NCI-H1105 (cell line): ENCODE results near the gene NPC1.
"Not testable (repeated sequence)": the region's sequence is repeated elsewhere in the genome, so short reads cannot be mapped to it uniquely, and the experiment has no call there.

ENCODE experiments used
- DNase-seq: peaks from one replicate; lab custom pipeline; 2025; lab: John Stamatoyannopoulos, UW

NPC1 gene

DNA sequence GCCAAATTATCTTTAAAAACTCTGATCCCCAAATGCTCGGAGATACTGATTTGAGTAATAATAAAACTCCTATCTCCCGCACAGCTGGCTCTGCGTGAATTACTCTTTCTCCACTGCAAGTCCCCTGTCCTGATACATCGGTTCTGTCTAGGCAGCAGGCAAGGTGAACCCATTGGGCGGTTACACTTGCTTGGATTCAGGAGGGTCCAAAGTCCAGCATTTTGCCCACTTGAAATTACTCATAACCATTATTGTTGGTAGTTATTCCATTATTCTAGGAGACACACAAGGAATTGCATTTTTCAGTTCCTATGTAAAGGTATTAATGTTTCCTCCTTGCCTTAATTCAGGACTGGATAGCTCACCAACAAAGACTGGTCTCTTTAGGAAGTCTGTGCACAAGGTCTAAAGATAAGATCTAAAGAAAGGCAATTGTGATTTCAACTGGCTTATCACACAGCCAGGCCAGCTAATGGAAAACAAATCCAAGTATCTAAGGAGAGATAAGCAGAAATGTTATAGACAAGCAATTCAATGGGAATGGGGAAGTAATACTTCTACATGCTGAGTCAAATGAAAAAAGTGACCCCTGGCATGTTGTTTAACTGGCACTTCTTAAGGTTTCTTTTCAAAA lies 23.2 kb upstream of the NPC1 start:
- DNase-seq: no peak

DNA sequence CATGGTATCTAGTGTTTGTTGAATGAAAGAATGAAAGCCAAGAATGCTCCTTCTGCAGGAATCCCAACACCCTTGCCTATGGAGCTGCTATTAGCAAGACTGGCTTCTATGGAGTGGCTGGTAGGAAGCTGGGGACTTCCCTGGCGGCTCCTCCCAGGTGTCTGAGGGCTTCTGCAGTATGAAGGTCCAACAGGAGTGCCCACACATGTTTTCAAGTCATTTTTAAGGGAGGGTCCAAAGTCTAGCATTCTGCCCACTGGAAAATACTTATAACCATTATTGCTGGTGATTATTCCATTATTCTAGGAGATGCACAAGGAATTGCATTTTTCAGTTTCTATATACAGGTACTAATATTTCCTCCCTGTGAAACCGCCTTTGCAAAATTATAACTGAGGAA lies 21.9 kb upstream of the NPC1 start:
- DNase-seq: no peak

- no peak for DNase-seq
These were observed 19.6 kb upstream of the NPC1 start for GRCh38 chr18:23605941-23606340.

GRCh38 chr18:23599809-23600208 lies 13.5 kb upstream of the NPC1 start:
- no peak for DNase-seq

DNA sequence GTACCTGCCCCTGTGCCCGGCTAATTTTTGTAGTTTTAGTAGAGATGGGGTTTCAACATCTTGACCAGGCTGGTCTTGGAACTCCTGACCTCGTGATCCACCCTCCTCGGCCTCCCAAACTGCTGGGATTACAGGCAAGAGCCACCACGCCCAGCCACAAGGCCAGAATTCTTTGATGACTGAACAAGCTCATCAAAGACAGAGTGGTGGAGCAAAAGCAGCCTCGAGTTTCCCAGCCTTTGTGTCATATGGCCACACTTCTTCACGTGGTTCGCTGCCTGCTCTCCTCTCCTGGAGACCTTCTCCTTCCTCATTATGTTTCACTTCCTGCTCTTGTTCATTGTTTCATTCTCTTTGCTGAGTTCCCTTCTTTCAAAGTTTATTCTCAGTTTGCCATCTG lies 9.9 kb upstream of the NPC1 start:
- no peak for DNase-seq

- no peak for DNase-seq
These were observed 9.3 kb upstream of the NPC1 start for GRCh38 chr18:23595591-23595990.

- DNase-seq: no peak
These were observed 7.4 kb upstream of the NPC1 start for GRCh38 chr18:23593720-23594119.

- no peak for DNase-seq
These were observed 6.6 kb upstream of the NPC1 start for GRCh38 chr18:23592911-23593310.

DNA sequence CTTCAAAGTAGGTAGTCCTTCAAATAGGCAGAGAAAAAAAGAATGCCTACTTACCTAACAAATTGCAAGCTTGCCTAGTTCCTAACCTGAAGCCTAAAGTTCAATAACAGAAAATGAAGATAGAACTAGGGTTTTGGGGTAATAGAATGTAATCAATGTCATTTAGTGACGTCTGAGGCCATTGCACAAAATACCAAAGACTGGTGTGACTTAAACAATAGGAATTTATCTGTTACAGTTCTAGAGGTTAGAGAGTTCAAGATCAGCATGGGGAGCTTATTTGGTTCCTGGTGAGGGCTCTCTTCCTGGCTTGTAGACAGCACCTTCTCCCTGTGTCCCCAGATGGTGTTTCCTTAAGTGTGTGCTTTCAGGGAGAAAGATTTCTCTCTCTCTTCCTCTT lies 4.7 kb upstream of the NPC1 start:
- DNase-seq: no peak

- DNase-seq: no peak
These were observed 2.7 kb upstream of the NPC1 start for GRCh38 chr18:23588836-23589560.

DNA sequence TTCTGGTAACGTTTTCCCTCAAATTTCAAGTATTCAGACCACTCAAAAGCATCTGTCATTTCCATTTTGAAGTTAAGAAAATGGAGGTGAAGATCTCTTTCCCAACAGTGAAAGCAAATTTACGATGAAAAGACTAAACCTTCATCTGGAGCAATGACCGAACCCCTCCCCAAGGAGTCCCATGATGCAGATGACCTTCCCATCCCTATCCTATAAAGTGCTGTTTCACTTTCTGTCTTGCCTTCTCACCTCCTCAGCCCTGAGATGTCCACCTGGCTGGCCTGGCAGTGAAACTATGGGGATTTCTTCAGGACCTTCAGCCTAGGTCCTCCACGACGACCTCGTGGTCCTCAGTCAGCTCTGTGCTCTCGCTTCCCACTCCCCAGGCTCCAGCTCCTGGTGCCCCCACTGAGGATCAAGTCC lies 925 bp upstream of the NPC1 start:
- DNase-seq: no peak

- no peak for DNase-seq
These were observed 433 bp downstream of the NPC1 start for GRCh38 chr18:23585897-23586248.

DNA sequence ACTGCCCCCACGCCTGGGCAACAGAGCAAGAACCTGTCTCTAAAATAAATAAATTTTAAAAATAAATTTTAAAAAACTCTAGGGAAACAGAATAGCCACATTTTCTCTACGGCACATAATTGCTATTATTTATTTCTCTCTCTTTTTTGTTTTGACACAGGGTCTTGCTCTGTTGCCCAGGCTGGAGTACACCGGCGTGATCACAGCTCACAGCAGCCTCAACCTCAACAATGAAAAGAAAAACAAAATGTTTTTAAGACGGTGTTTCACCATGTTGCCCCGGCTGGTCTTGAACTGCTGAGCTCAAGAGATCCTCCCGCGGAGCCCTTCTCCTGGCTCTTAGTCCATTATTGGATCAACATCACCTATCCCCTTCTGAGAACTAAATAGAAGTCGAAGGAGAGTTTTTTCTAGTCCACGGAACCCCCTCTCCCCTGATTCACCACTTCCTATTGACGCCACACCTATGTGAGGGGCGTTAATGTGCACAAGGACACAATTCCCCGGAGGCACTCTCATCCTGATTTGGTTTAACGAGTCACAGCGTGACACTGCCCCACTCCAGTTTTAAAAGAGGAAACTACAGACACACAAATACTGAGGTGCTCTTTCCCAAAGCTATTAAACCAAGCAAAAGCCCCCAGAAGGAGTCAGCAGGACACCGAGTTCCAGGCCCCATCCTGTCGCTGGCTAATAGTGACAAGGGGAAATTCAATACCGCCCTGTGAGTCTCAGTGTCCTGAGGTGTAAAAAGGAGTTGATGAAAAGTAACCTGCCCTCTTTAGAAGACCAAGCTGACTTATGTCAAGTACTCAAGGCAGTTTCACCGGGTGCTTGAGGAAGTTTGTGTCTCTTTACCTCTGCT lies 1.1 kb downstream of the NPC1 start:
- no peak for DNase-seq

DNA sequence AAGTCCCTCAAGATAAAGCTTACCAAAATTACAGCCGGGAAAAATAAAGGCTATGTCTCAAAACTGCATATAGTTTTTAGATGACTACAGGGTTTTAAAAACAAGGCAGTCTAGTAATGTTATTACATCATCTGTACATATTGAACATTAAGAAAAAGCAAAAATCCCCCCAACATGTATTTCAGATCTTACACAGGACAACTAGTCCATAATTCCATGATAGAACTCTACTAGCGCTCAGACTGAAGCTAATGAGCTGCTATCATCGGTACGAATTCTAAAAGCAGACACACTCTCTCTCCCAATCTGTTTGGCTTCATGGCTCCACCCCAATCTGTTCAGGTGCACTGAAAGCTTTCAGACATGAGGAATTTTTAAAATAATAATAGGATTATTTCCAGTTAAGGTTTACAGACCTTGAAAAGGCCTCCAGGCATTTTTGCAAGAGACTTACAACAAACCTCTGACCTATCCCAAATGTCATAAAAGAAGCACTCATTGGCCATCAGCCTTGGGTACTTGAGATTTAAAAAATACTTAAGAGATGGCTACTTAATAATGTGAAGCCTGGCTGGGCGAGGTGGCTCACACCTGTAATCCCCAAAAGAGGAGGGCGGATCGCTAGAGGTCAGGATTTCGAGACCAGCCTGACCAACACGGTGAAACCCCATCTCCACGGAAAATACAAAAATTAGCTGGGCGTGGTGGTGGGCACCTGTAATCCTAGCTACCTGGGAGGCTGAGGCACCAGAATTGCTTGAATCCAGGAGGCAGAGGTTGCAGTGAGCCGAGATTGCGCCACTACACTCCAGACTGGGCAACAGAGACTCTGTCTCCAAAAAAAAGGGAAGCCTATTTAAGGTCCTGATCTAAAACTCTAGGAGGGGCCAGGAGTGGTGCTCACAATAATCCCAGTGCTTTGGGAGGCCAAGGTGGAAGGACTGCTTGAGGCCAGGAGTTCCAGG lies 2.0 kb downstream of the NPC1 start:
- DNase-seq: no peak

DNA sequence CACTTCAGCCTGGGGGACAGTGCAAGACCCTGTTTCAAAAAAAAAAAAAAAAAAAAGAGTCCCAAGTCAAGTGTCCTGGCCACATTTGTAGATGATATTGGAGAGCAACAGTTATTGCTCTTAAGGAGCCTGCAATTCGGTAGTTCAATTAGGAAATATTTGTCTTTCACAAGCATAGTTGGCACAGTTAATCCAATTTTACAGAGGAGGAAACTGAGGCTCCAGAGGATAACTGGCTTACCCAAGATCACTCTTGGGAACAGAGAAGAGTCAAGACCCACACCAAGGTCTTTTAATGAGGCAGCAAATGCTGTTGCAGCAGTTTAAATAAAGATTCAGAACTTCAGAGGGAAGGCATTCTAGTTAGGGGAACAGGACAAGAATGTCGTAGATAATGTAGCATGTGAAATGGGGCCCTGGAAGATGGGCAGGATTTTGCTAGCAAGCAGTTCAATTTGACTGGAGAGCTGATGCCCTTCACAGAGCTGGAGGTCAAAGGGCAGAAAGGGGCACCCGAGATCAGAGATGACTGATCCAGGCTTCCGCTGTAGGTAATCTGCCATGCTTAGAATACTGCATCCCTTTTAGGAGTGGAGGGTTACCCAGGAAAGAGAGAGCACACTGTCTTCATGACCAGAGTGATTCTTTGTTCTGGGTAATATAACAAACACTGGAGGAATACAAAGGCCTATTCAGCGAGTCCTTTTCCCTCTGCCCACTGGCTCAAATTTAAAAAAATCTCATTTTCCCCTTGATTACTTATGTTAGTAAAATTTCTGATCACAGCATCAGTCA lies 3.0 kb downstream of the NPC1 start:
- no peak for DNase-seq

GRCh38 chr18:23580677-23581367 lies 5.5 kb downstream of the NPC1 start:
- no peak for DNase-seq

DNA sequence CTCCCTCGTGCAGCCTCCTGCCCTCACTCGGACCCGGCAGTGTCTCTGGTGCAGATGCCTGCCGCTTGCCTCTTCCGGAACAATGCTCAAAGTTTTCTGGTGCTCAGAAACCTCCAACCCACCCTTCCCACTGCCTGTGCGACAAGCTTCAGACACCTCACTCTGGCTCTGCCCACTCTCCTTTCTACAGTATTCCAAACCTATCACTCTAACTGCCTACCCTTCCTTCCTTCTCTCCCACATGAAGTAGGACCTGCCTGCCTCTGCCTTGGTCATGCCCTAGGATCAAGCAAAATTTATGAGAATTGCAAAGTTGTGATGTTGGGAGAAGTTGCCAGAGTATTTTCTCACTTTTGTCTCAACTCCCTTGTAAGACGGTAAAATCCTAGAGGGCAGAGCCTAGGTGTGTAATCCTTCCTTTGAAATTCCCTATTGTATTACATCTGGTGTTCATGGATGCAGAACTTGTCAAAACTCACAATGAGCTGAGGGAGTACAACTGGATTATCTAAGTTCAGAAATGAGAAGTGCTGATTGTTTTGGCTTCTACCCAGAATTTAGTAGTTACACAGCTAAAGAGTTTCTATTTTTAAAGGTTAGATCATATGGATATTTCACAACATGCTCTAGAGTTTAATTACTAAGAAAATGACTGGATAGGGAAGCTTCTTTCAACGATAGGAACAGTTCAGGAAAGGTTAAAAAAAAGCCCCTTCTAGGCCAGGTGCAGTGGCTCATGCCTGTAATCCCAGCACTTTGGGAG lies 7.2 kb downstream of the NPC1 start:
- DNase-seq: no peak

GRCh38 chr18:23578067-23578701 lies 8.1 kb downstream of the NPC1 start:
- no peak for DNase-seq

- DNase-seq: not testable (repeated sequence)
These were observed 8.8 kb downstream of the NPC1 start for GRCh38 chr18:23577521-23577920.
